ENCODE results near the gene ANLN.

DNA sequence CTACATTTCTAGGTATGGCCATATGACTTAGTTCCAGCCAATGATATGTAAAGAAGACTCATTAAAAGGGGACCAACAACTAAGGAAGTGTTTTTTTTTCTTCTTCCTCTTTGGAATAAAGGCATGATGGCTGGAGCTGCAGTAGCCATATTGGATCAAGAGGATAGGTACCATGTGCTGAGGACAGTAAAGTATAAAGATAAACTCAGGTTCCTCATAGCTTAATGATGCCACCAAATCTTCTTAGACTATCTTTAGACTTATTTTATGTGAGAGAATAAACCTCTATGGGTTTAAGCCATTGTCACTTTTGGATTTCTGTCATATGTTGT lies 85.3 kb downstream of the ANLN start:
- TF ChIP-seq, protein P1, sequence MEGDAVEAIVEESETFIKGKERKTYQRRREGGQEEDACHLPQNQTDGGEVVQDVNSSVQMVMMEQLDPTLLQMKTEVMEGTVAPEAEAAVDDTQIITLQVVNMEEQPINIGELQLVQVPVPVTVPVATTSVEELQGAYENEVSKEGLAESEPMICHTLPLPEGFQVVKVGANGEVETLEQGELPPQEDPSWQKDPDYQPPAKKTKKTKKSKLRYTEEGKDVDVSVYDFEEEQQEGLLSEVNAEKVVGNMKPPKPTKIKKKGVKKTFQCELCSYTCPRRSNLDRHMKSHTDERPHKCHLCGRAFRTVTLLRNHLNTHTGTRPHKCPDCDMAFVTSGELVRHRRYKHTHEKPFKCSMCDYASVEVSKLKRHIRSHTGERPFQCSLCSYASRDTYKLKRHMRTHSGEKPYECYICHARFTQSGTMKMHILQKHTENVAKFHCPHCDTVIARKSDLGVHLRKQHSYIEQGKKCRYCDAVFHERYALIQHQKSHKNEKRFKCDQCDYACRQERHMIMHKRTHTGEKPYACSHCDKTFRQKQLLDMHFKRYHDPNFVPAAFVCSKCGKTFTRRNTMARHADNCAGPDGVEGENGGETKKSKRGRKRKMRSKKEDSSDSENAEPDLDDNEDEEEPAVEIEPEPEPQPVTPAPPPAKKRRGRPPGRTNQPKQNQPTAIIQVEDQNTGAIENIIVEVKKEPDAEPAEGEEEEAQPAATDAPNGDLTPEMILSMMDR (IDR thresholded peaks at IDR 0.05; ENCODE audit: poor library complexity): no peak
- TF ChIP-seq EZH2phosphoT487 (IDR thresholded peaks at IDR 0.05; ENCODE audit: low read depth, severe bottlenecking, unreplicated experiment): no peak

Data from hepatocyte (in vitro differentiated cells).